ENCODE data around the gene GBE1. TPM values are rescaled to one million over a fixed set of nuclear protein-coding genes. Genes with fewer than 3 reads are reported as not detected.

GBE1 gene
- total RNA-seq, 1 donor from 2014 or later: 34.4 TPM

DNA sequence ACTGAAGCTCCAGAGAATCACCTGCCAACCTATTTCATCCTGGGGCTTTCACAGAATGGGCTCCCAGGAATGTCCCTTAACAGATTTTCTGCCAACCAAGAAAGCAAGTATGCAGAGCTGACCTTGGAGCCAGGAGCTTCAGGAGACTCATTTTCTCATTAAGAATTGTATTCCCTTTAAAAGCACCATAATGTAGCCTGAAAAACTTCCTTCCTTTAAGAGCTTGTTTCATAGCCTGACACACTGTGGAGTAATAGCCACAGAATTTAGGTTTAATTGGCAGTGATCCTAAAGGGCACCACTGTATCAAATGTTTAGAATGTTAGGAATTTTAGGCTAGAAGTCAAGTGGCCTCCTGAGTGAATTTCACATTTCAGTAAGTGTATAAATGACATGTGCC is 309.8 kb downstream of the GBE1 start:
- no peaks in the 10 kb centered on the region for H3K27me3 Mint-ChIP-seq (ENCODE audit: insufficient read depth, low read depth)
- Histone ChIP-seq H3K9me3 (ENCODE audit: low read depth) (no peaks in the 10 kb centered on the region), H3K27me3 (no peaks in the 10 kb centered on the region), H3K4me1 (peaks cover 6% of the 10 kb centered on the region), H3K27ac (no peak overlapping the region), H3K36me3 (no peaks in the 10 kb centered on the region), H3K4me2 (no peak overlapping the region), H3K4me3 (no peak overlapping the region), H3K79me2 (ENCODE audit: low read depth) (no peaks in the 10 kb centered on the region), H3F3A (ENCODE audit: low read depth) (no peaks in the 10 kb centered on the region), H4K20me1 (ENCODE audit: low read depth) (no peaks in the 10 kb centered on the region), H2AFZ (replicated peaks) (no peak overlapping the region), H3K9ac (no peak overlapping the region)
- TF ChIP-seq EZH2phosphoT487 (IDR thresholded peaks at IDR 0.05) (no peak), EZH2 (IDR thresholded peaks at IDR 0.05) (no peak)
- TF ChIP-seq, protein P1, sequence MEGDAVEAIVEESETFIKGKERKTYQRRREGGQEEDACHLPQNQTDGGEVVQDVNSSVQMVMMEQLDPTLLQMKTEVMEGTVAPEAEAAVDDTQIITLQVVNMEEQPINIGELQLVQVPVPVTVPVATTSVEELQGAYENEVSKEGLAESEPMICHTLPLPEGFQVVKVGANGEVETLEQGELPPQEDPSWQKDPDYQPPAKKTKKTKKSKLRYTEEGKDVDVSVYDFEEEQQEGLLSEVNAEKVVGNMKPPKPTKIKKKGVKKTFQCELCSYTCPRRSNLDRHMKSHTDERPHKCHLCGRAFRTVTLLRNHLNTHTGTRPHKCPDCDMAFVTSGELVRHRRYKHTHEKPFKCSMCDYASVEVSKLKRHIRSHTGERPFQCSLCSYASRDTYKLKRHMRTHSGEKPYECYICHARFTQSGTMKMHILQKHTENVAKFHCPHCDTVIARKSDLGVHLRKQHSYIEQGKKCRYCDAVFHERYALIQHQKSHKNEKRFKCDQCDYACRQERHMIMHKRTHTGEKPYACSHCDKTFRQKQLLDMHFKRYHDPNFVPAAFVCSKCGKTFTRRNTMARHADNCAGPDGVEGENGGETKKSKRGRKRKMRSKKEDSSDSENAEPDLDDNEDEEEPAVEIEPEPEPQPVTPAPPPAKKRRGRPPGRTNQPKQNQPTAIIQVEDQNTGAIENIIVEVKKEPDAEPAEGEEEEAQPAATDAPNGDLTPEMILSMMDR (IDR thresholded peaks at IDR 0.05): no peak
- no peak for DNase-seq (ENCODE audit: low spot score)
- no peaks in the 10 kb centered on the region for H3K9me3 Mint-ChIP-seq
- H3K4me1 Mint-ChIP-seq: no peaks in the 10 kb centered on the region
- no peak overlapping the region for H3K4me3 Mint-ChIP-seq
- no peak overlapping the region for H3K27ac Mint-ChIP-seq
- H3K36me3 Mint-ChIP-seq: no peaks in the 10 kb centered on the region

DNA sequence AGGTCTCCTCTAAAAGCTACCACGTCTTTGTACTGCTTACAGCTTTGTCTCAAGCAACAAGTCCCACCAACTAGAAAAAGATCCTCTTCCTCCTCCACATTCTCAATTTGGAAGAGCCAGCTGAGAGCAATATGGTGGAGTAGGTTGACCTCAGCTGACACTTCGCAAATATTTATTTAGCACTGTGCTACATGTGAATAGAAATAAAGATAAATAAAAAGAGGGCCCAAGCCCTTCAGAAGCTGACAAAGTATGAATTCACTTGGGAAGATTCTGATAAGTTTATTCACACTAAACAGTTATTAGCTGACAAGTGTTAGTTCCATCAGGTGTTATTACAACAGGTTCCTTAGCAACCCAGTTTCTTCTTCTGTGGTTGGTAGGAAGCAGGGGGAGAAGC is 310.3 kb downstream of the GBE1 start:
- no peak overlapping the region for H3K9ac ChIP-seq
- no peak overlapping the region for H3K4me2 ChIP-seq
- H3K27me3 Mint-ChIP-seq (ENCODE audit: insufficient read depth, low read depth): no peaks in the 10 kb centered on the region
- no peak overlapping the region for H3K27ac ChIP-seq
- no peak for DNase-seq (ENCODE audit: low spot score)
- TF ChIP-seq EZH2 (IDR thresholded peaks at IDR 0.05) (no peak), EZH2phosphoT487 (IDR thresholded peaks at IDR 0.05) (no peak)
- TF ChIP-seq, protein P1 (IDR thresholded peaks at IDR 0.05): no peak
- no peaks in the 10 kb centered on the region for H3K36me3 ChIP-seq
- peaks cover 6% of the 10 kb centered on the region for H3K4me1 ChIP-seq
- no peaks in the 10 kb centered on the region for H3K36me3 Mint-ChIP-seq
- H3K4me3 ChIP-seq: no peak overlapping the region
- no peak overlapping the region for H3K4me3 Mint-ChIP-seq
- H3K9me3 Mint-ChIP-seq: no peaks in the 10 kb centered on the region
- no peaks in the 10 kb centered on the region for H3K4me1 Mint-ChIP-seq
- no peaks in the 10 kb centered on the region for H3K27me3 ChIP-seq
- H3K9me3 ChIP-seq (ENCODE audit: low read depth): no peaks in the 10 kb centered on the region
- no peaks in the 10 kb centered on the region for H3K79me2 ChIP-seq (ENCODE audit: low read depth)
- H3F3A ChIP-seq (ENCODE audit: low read depth): no peaks in the 10 kb centered on the region
- H3K27ac Mint-ChIP-seq: no peak overlapping the region
- H2AFZ ChIP-seq (replicated peaks): no peak overlapping the region
- no peaks in the 10 kb centered on the region for H4K20me1 ChIP-seq (ENCODE audit: low read depth)

DNA sequence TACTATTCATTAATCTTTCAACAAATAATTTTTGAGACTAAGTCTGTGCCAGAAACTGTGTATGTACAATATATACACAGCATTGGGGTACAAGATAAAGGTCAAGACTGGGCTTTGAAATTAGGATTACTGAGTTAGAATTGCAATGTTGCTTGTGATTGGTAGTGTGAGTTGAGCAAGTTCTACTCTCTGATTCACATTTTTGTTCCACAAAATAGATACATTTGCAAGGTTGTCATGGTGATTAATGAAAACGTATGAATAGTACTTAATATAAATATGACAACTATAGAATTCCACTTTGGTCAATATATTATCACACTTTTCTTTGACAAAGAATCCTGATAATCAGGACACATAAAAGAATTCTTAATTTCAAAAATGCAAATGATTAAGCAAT is 314.6 kb downstream of the GBE1 start:
- no peaks in the 10 kb centered on the region for H3K27me3 ChIP-seq
- Mint-ChIP-seq H3K4me1 (no peaks in the 10 kb centered on the region), H3K9me3 (no peaks in the 10 kb centered on the region), H3K36me3 (no peaks in the 10 kb centered on the region), H3K27ac (no peak overlapping the region), H3K27me3 (ENCODE audit: insufficient read depth, low read depth) (peaks cover 3% of the 10 kb centered on the region), H3K4me3 (no peak overlapping the region)
- H3K79me2 ChIP-seq (ENCODE audit: low read depth): no peaks in the 10 kb centered on the region
- no peak overlapping the region for H3K4me3 ChIP-seq
- H3K27ac ChIP-seq: no peak overlapping the region
- H3F3A ChIP-seq (ENCODE audit: low read depth): no peaks in the 10 kb centered on the region
- no peaks in the 10 kb centered on the region for H3K36me3 ChIP-seq
- H4K20me1 ChIP-seq (ENCODE audit: low read depth): no peaks in the 10 kb centered on the region
- H3K4me2 ChIP-seq: no peak overlapping the region
- no peak overlapping the region for H3K9ac ChIP-seq
- H3K4me1 ChIP-seq: peaks cover 6% of the 10 kb centered on the region
- no peak overlapping the region for H2AFZ ChIP-seq (replicated peaks)
- DNase-seq (ENCODE audit: low spot score): no peak
- H3K9me3 ChIP-seq (ENCODE audit: low read depth): no peaks in the 10 kb centered on the region
- TF ChIP-seq EZH2phosphoT487 (IDR thresholded peaks at IDR 0.05): no peak
- TF ChIP-seq, protein P1 (IDR thresholded peaks at IDR 0.05): no peak
- TF ChIP-seq EZH2 (IDR thresholded peaks at IDR 0.05): no peak

All from neural progenitor cell (in vitro differentiated cells).